NCI-H510A treated with DMSO at 0.1 percent for 48 hours (cell line): Measurements from ENCODE around the gene PFN2.
"Not testable (repeated sequence)": the region's sequence is repeated elsewhere in the genome, so short reads cannot be mapped to it uniquely, and the experiment has no call there.

ENCODE experiments used
- DNase-seq: peaks from one replicate; lab custom pipeline; 2025; lab: John Stamatoyannopoulos, UW

PFN2 gene

GRCh38 chr3:149970716-149971402 is at the start of gene PFN2:
Gene PFN2 (minus strand): TSS chr3:149970895. CDS start chr3:149970856, 39 bp downstream.
- peak; percentile 66 for DNase-seq

GRCh38 chr3:150015901-150016300 is 45.2 kb upstream of the PFN2 start:
- DNase-seq: no peak

- DNase-seq: no peak
These were observed 44.1 kb upstream of the PFN2 start for GRCh38 chr3:150014782-150015181.

- no peak for DNase-seq
These were observed 43.1 kb upstream of the PFN2 start for GRCh38 chr3:150013801-150014200.

- no peak for DNase-seq
These were observed 36.1 kb upstream of the PFN2 start for GRCh38 chr3:150006794-150007193.

GRCh38 chr3:150005243-150006112 is 34.8 kb upstream of the PFN2 start:
- DNase-seq: no peak

- DNase-seq: no peak
These were observed 29.9 kb upstream of the PFN2 start for GRCh38 chr3:150000641-150001040.

GRCh38 chr3:149999421-149999820 is 28.7 kb upstream of the PFN2 start:
- DNase-seq: no peak

- DNase-seq: no peak
These were observed 28.3 kb upstream of the PFN2 start for GRCh38 chr3:149998946-149999345.

GRCh38 chr3:149992416-149993058 is 21.8 kb upstream of the PFN2 start:
- no peak for DNase-seq

- no peak for DNase-seq
These were observed 19.8 kb upstream of the PFN2 start for GRCh38 chr3:149990423-149990948.

- no peak for DNase-seq
These were observed 18.6 kb upstream of the PFN2 start for GRCh38 chr3:149989307-149989706.

GRCh38 chr3:149983628-149984027 is 12.9 kb upstream of the PFN2 start:
- DNase-seq: no peak

- DNase-seq: not testable (repeated sequence)
These were observed 12.4 kb upstream of the PFN2 start for GRCh38 chr3:149983053-149983452.

- not testable (repeated sequence) for DNase-seq
These were observed 11.3 kb upstream of the PFN2 start for GRCh38 chr3:149981979-149982378.

GRCh38 chr3:149977386-149977785 is 6.7 kb upstream of the PFN2 start:
- DNase-seq: no peak

GRCh38 chr3:149975919-149976318 is 5.2 kb upstream of the PFN2 start:
- DNase-seq: no peak

- peak; percentile 71 for DNase-seq
These were observed 844 bp upstream of the PFN2 start for GRCh38 chr3:149971403-149972075.

GRCh38 chr3:149969940-149970715 is 567 bp downstream of the PFN2 start:
- peak; percentile 69 for DNase-seq

- DNase-seq: peak; percentile 86
These were observed 1.4 kb downstream of the PFN2 start for GRCh38 chr3:149969110-149969939.
